Fibroblast of villous mesenchyme (primary cell): ENCODE measurements around the gene LONRF2. TPM values are rescaled to one million over a fixed set of nuclear protein-coding genes. Genes with fewer than 3 reads are reported as not detected.

Experiments
- DNase-seq: peaks from one replicate; pipeline ENCODE4 v3.0.0-alpha.2; 2010; ENCODE audit warnings: low read depth
- H3K4me3 ChIP-seq: 2 replicates; pipeline ENCODE4 v1.5.1; 2011; ENCODE audit warnings: low read depth, mild to moderate bottlenecking, low read length
- total RNA-seq: library from RNA; depleted of rRNA; stranded (reverse); fragments of >200 nt; gene quantifications from 2 replicates; pipeline ENCODE4 v1.2.3, GENCODE V29; 2012
- TF ChIP-seq, protein P1 (sequence below): IDR thresholded peaks from 2 replicates; pipeline ENCODE4 v1.5.1; 2012; ENCODE audit warnings: low read depth, mild to moderate bottlenecking, low read length; ENCODE audit not compliant: insufficient read depth

The LONRF2 gene
- total RNA-seq, 1 donor: 1.3 TPM

DNA sequence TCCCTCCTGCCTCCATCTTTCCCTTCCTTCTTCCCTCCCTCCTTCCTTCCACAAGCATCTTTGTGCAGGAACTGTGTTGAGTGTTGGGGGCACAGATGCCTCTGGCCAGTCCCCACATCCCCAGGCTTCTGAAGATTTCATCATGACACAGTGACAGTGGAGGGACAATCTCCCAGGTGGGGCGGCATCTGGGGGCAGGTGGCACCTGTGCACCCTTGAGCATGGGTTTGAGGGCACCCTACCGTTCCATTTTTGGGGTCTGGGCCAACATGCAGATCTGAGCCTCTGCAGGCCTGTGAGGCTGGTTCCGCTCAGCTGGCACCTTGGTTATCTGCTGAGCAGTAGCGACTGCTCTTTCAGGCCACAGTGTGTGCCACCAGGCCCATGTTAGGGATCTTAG, 57.6 kb downstream of the LONRF2 start:
- DNase-seq: no peak
- no peak overlapping the region for H3K4me3 ChIP-seq
- TF ChIP-seq, protein P1, sequence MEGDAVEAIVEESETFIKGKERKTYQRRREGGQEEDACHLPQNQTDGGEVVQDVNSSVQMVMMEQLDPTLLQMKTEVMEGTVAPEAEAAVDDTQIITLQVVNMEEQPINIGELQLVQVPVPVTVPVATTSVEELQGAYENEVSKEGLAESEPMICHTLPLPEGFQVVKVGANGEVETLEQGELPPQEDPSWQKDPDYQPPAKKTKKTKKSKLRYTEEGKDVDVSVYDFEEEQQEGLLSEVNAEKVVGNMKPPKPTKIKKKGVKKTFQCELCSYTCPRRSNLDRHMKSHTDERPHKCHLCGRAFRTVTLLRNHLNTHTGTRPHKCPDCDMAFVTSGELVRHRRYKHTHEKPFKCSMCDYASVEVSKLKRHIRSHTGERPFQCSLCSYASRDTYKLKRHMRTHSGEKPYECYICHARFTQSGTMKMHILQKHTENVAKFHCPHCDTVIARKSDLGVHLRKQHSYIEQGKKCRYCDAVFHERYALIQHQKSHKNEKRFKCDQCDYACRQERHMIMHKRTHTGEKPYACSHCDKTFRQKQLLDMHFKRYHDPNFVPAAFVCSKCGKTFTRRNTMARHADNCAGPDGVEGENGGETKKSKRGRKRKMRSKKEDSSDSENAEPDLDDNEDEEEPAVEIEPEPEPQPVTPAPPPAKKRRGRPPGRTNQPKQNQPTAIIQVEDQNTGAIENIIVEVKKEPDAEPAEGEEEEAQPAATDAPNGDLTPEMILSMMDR: no peak

DNA sequence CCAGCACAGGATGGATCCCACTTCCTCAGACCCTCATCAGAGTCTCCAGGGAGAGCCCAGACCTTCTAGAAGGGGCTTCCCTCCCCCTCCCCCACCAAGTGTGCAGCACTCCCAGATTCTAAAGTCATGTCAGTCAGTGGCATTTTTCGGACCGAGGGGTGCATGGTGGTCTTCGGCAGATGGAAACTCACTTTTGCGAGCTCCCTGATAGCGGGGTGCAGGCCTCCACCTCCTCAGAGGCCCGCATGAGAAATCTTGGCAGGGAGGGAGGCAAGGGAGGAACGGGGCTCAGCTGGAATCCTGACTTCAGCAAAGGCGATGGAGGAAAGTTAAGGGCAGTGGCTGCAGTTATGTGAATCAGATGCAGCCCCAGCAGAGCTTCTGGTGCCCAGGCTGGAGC, 58.2 kb downstream of the LONRF2 start:
- TF ChIP-seq, protein P1: no peak

GRCh38 chr2:100262555-100263320, 59.6 kb downstream of the LONRF2 start:
- DNase-seq: peak; percentile 70
- TF ChIP-seq, protein P1: peak; percentile 98
- no peak overlapping the region for H3K4me3 ChIP-seq

More for the DNA sequence above, 58.2 kb downstream of the LONRF2 start:
- no peak overlapping the region for H3K4me3 ChIP-seq
- no peak for DNase-seq

GRCh38 chr2:100262046-100262445, 60.3 kb downstream of the LONRF2 start:
- TF ChIP-seq, protein P1: no peak
- DNase-seq: no peak
- H3K4me3 ChIP-seq: no peak overlapping the region

GRCh38 chr2:100260712-100261620, 61.3 kb downstream of the LONRF2 start:
- TF ChIP-seq, protein P1: peak; percentile 64
- DNase-seq: peak; percentile 76
- H3K4me3 ChIP-seq: no peak overlapping the region

- no peak overlapping the region for H3K4me3 ChIP-seq
- DNase-seq: no peak
- TF ChIP-seq, protein P1: no peak
Observed at GRCh38 chr2:100259106-100259505, 63.2 kb downstream of the LONRF2 start.
